ENCODE results near the gene KANSL1.

- TF ChIP-seq CTCF (IDR thresholded peaks at IDR 0.05; ENCODE audit: low read depth, low read length) (no peak), POLR2A (IDR thresholded peaks at IDR 0.05; ENCODE audit: extremely low read depth, insufficient read length) (no peak)
Observed at GRCh38 chr17:45997166-45997565, 196.1 kb downstream of the KANSL1 start.

All from NB4 (cell line).